CD14-positive monocyte (primary cell): ENCODE measurements around the gene KITLG. TPM values are rescaled to one million over a fixed set of nuclear protein-coding genes. Genes with fewer than 3 reads are reported as not detected.
"Not testable (repeated sequence)": the region's sequence is repeated elsewhere in the genome, so short reads cannot be mapped to it uniquely, and the experiment has no call there.

Experiments
- DNase-seq, 3 donors: peaks; one replicate each; pipeline ENCODE4 v3.0.0-alpha.2; 2011 to 2022
- H2AFZ ChIP-seq: 2 replicates; pipeline ENCODE4 v1.6.0; 2012; ENCODE audit warnings: mild to moderate bottlenecking, low read depth, low read length, inconsistent platforms; ENCODE audit not compliant: insufficient read depth, poor library complexity, severe bottlenecking
- H3K27ac ChIP-seq, 2 donors: 1 replicate in 1 of 2; 2 replicates in 1 of 2; pipeline ENCODE4 v1.5.1; 2012 to 2013; ENCODE audit warnings: low read length in 2 of 2, control low read depth in 1 of 2, inconsistent platforms in 1 of 2, low read depth in 1 of 2, mild to moderate bottlenecking in 1 of 2
- H3K27me3 ChIP-seq, 2 donors: one replicate each; pipeline versions ENCODE4 v1.6.0 to v1.6.1; 2011 to 2013; ENCODE audit warnings: low read length in 2 of 2; ENCODE audit not compliant: control insufficient read depth in 2 of 2, insufficient read depth in 2 of 2
- H3K36me3 ChIP-seq, 2 donors: replicated peaks in 1 of 2; 1 replicate in 1 of 2; 2 replicates in 1 of 2; pipeline versions ENCODE4 v1.5.1 to v1.6.1; 2012 to 2013; ENCODE audit warnings: low read length in 2 of 2, control low read depth in 1 of 2, inconsistent platforms in 1 of 2, mild to moderate bottlenecking in 1 of 2; ENCODE audit not compliant: insufficient read depth in 2 of 2, control insufficient read depth in 1 of 2
- H3K4me1 ChIP-seq, 2 donors: 1 replicate in 1 of 2; 2 replicates in 1 of 2; pipeline versions ENCODE4 v1.5.1 to v1.6.1; 2012 to 2013; ENCODE audit warnings: low read length in 2 of 2, control low read depth in 1 of 2, inconsistent platforms in 1 of 2, mild to moderate bottlenecking in 1 of 2, moderate library complexity in 1 of 2; ENCODE audit not compliant: insufficient read depth in 2 of 2, control insufficient read depth in 1 of 2
- H3K4me2 ChIP-seq: replicated peaks from 2 replicates; pipeline ENCODE3; 2012; ENCODE audit warnings: low read length, moderate library complexity, mild to moderate bottlenecking; ENCODE audit not compliant: poor library complexity, severe bottlenecking; ENCODE audit errors: extremely low read depth
- H3K4me3 ChIP-seq, 3 experiments: fragments of 200-600 bp in 1 of 3; sonication (generic) in 1 of 3; replicated peaks in 1 of 3; 1 replicate in 2 of 3; 2 replicates in 1 of 3; pipeline ENCODE4 v1.5.1; 2011 to 2013; ENCODE audit warnings: low read length in 3 of 3, mild to moderate bottlenecking in 3 of 3, control low read depth in 2 of 3, low read depth in 2 of 3, inconsistent platforms in 1 of 3, moderate library complexity in 1 of 3
- H3K79me2 ChIP-seq: 2 replicates; pipeline ENCODE4 v1.6.0; 2012; ENCODE audit warnings: mild to moderate bottlenecking, control low read depth, inconsistent platforms, low read length, moderate library complexity; ENCODE audit not compliant: insufficient read depth
- H3K9ac ChIP-seq: 2 replicates; pipeline ENCODE4 v1.6.0; 2017; ENCODE audit warnings: low read length, mild to moderate bottlenecking; ENCODE audit not compliant: insufficient read depth, poor library complexity, severe bottlenecking
- H3K9me3 ChIP-seq, 2 donors: replicated peaks in 1 of 2; 1 replicate in 1 of 2; 2 replicates in 1 of 2; pipeline versions ENCODE4 v1.5.1 to v1.6.1; 2012 to 2013; ENCODE audit warnings: low read length in 2 of 2, control low read depth in 1 of 2; ENCODE audit not compliant: control insufficient read depth in 1 of 2, insufficient read depth in 1 of 2
- H4K20me1 ChIP-seq: 2 replicates; pipeline ENCODE4 v1.6.0; 2012; ENCODE audit warnings: mild to moderate bottlenecking, low read length, control low read depth, moderate library complexity; ENCODE audit not compliant: insufficient read depth
- H3K27ac Mint-ChIP-seq, 7 donors: one replicate each; pipeline ENCODE4 v1.8.0; 2020; ENCODE audit warnings: mild to moderate bottlenecking in 7 of 7, mixed read lengths in 7 of 7, moderate library complexity in 6 of 7, inconsistent platforms in 2 of 7
- H3K27me3 Mint-ChIP-seq, 3 donors: one replicate each; pipeline ENCODE4 v1.8.0; 2021 to 2022; ENCODE audit warnings: low read depth in 3 of 3, mild to moderate bottlenecking in 3 of 3, mixed read lengths in 3 of 3, moderate library complexity in 3 of 3, inconsistent platforms in 1 of 3
- H3K36me3 Mint-ChIP-seq, 2 donors: one replicate each; pipeline ENCODE4 v1.8.0; 2020; ENCODE audit warnings: mixed read lengths in 2 of 2, inconsistent platforms in 1 of 2, mild to moderate bottlenecking in 1 of 2
- H3K4me1 Mint-ChIP-seq: one replicate; pipeline ENCODE4 v1.8.0; 2020; ENCODE audit warnings: mild to moderate bottlenecking, mixed read lengths
- H3K4me3 Mint-ChIP-seq, 2 donors: one replicate each; pipeline ENCODE4 v1.8.0; 2020; ENCODE audit warnings: mild to moderate bottlenecking in 2 of 2, mixed read lengths in 2 of 2, moderate library complexity in 1 of 2
- H3K9me3 Mint-ChIP-seq, 7 donors: one replicate each; pipeline ENCODE4 v1.8.0; 2020 to 2022; ENCODE audit warnings: mixed read lengths in 7 of 7, mild to moderate bottlenecking in 6 of 7, moderate library complexity in 6 of 7, inconsistent platforms in 2 of 7
- WGBS: methylation state at CpG from one replicate; pipeline ENCODE4 v1.1.5; 2013; ENCODE audit warnings: missing lambda C conversion rate; ENCODE audit not compliant: insufficient coverage; 5-methylcytosine and 5-hydroxymethylcytosine counted together
- intact Hi-C, 2 donors: fragments of 100-400 bp; cut with micrococcal nuclease; formaldehyde crosslinking; loops; one replicate each; pipeline versions ENCODE4 v1.15.0 to v1.15.1; 2023
- polyA minus RNA-seq: library from RNA; depleted of rRNA, polyadenylated mRNA; stranded (reverse); fragments of >200 nt; gene quantifications from 2 replicates; pipeline ENCODE4 v1.2.3, GENCODE V29; 2012
- polyA plus RNA-seq, 3 donors: library from polyadenylated mRNA; depleted of rRNA in 1 of 3; unstranded in 2 of 3; stranded (reverse) in 1 of 3; fragments of 300-500 nt in 2 of 3; fragments of >200 nt in 1 of 3; fragmentation: Illumina TruSeq in 2 of 3; gene quantifications; 1 replicate in 2 of 3; 2 replicates in 1 of 3; pipeline ENCODE4 v1.2.3, GENCODE V29; 2012 to 2021
- total RNA-seq, 12 experiments: library from RNA in 1 of 12; stranded (reverse) in 1 of 12; fragments of 120-200 nt in 1 of 12; gene quantifications; one replicate each; pipeline ENCODE4 v1.2.4 and lab custom pipeline; 2013 to 2026; ENCODE audit warnings: mixed read lengths in 6 of 12, inconsistent platforms in 1 of 12
- TF ChIP-seq, protein P1 (sequence below): fragments of 200-600 bp; IDR thresholded peaks from one replicate; pipeline ENCODE4 v1.8.0; 2022; ENCODE audit warnings: antibody characterized with exemption, mild to moderate bottlenecking

KITLG gene, protein sequence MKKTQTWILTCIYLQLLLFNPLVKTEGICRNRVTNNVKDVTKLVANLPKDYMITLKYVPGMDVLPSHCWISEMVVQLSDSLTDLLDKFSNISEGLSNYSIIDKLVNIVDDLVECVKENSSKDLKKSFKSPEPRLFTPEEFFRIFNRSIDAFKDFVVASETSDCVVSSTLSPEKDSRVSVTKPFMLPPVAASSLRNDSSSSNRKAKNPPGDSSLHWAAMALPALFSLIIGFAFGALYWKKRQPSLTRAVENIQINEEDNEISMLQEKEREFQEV
- total RNA-seq (2013) = 0.15 TPM
- under 1 TPM in 2 of 3 donors, not detected in 1; 0.03 to 0.07 TPM for polyA plus RNA-seq
- polyA minus RNA-seq = 0.14 TPM in 1 of 2 replicates, not detected in the other
- total RNA-seq (lab: John Stamatoyannopoulos, UW) = 0.17 to 11.6 (median 0.74) reads per million in 11 experiments

DNA sequence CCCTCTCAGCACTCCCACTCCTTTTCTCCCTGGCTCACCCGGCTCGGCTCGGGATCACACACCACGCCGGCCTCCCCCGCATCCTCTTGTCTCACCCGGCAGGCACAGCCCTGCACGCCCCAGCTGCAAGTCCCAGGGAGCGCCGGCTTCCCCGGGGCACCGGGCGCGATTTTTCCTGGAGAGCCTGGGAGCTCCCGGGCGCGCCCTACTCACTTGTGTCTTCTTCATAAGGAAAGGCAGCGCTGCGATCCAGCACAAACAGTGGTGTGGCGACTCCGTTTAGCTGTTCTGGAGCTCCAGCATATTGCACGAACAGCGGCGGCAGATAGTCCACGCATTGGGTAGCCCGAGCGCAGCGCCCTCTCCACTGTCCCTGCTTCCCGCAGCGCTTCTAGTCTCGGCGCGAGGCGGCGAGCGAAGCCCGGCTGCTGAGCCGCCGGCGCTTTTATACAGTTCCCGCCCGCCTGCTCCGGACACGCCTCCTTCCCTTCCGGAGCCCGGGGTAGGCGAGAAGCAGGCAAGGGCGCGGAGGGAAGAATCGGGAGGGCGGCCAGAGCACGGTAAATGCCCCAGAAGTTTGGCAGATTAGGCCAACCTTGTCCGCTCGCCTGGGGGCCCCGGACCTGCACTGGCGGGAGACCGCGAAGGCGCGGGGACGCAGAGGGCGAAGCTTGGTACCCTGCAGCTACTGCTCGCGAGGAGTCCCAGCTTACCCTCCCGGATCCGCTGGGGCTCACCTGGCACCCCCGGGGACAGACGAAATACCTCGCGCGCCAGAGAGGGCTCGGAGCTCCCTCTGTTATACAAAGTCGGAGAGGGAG, at the start of gene KITLG:
Gene KITLG (minus strand): TSS at position 421 of the 821 bp plus-strand sequence. CDS start 193 bp downstream, at position 228.
- H3K36me3 ChIP-seq = no peaks in the 10 kb centered on the region
- H3K9me3 Mint-ChIP-seq = peaks cover 0 to 11% (median 2%) of the 10 kb centered on the region in 7 donors
- peaks cover 42 to 53% of the 10 kb centered on the region in 2 donors for H3K27me3 ChIP-seq
- peaks cover 18% of the 10 kb centered on the region in 2 donors for H3K4me1 ChIP-seq
- DNase-seq = peak; percentile 16 to 32 (median 18)
- peak within 1 kb of the TSS in 1 of 7 donors; percentile 11 for H3K27ac Mint-ChIP-seq
- WGBS = under 1% methylated on average over 72 of the region's 73 CpGs
- TF ChIP-seq, protein P1, sequence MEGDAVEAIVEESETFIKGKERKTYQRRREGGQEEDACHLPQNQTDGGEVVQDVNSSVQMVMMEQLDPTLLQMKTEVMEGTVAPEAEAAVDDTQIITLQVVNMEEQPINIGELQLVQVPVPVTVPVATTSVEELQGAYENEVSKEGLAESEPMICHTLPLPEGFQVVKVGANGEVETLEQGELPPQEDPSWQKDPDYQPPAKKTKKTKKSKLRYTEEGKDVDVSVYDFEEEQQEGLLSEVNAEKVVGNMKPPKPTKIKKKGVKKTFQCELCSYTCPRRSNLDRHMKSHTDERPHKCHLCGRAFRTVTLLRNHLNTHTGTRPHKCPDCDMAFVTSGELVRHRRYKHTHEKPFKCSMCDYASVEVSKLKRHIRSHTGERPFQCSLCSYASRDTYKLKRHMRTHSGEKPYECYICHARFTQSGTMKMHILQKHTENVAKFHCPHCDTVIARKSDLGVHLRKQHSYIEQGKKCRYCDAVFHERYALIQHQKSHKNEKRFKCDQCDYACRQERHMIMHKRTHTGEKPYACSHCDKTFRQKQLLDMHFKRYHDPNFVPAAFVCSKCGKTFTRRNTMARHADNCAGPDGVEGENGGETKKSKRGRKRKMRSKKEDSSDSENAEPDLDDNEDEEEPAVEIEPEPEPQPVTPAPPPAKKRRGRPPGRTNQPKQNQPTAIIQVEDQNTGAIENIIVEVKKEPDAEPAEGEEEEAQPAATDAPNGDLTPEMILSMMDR = no peak
- no peak within 1 kb of the TSS for H3K9ac ChIP-seq
- H3K36me3 Mint-ChIP-seq = no peaks in the 10 kb centered on the region
- H3K4me1 Mint-ChIP-seq = peaks cover 17% of the 10 kb centered on the region
- no peaks in the 10 kb centered on the region for H4K20me1 ChIP-seq
- intact Hi-C loops = no loop called here
- peak within 1 kb of the TSS; percentile 33 to 75 (median 56) for H3K4me3 ChIP-seq
- peak within 1 kb of the TSS; percentile 92 for H3K4me2 ChIP-seq
- peak within 1 kb of the TSS; percentile 79 to 96 for H3K4me3 Mint-ChIP-seq
- peaks cover 42 to 56% (median 45%) of the 10 kb centered on the region in 3 donors for H3K27me3 Mint-ChIP-seq
- no peaks in the 10 kb centered on the region for H3K79me2 ChIP-seq
- no peak within 1 kb of the TSS for H3K27ac ChIP-seq
- peak within 1 kb of the TSS; percentile 77 for H2AFZ ChIP-seq
- H3K9me3 ChIP-seq = no peaks in the 10 kb centered on the region

DNA sequence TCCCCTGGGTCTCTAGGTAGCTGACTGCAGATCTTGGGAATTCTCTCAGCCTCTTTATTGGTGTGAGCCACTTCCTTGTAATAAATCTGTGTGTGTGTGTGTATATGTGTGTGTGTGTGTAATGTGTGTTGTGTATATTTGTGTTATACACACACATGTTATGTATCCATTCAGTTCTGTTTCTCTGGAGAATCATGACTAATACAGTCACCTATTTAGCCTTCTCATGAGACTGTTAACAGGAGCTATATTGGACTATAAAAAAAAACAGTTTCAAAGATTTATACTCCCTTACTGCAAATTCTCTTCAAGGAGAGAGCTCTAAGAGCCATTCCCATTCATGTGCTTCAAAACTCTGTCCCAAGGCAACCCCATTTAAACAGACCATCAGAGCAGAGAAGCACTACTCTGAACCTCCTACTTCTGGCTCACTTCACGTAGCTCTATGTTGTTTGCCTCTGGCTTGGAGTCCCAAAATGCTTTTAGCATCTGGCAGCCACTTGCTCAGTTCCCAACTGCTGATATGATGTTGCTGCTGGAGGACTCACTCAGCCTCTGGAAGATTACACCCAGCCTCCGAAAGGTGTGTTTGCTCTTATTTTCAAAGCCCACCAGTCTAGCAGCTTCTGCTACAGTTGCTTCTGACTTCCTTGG, 48.7 kb upstream of the KITLG start:
- Histone ChIP-seq H3K4me2 (no peak overlapping the region), H3K27me3 (peaks cover 2 to 7% of the 10 kb centered on the region in 2 donors), H3K9ac (no peak overlapping the region), H3K9me3 (no peaks in the 10 kb centered on the region), H3K79me2 (no peaks in the 10 kb centered on the region), H3K27ac (no peak overlapping the region), H4K20me1 (no peaks in the 10 kb centered on the region), H3K4me1 (no peaks in the 10 kb centered on the region), H2AFZ (no peak overlapping the region), H3K36me3 (no peaks in the 10 kb centered on the region), H3K4me3 (no peak overlapping the region)
- WGBS = 86% methylated on average over 1 of the region's 2 CpGs
- Mint-ChIP-seq H3K36me3 (no peaks in the 10 kb centered on the region), H3K4me1 (peaks cover 4% of the 10 kb centered on the region), H3K27me3 (peaks cover 4 to 9% (median 9%) of the 10 kb centered on the region in 3 donors), H3K4me3 (no peak overlapping the region), H3K9me3 (peaks cover 0 to under 1% (median 0%) of the 10 kb centered on the region in 7 donors), H3K27ac (peak overlapping the region in 1 of 7 donors; percentile 68)
- DNase-seq = no peak
- TF ChIP-seq, protein P1 = no peak
- intact Hi-C loops = no loop called here

DNA sequence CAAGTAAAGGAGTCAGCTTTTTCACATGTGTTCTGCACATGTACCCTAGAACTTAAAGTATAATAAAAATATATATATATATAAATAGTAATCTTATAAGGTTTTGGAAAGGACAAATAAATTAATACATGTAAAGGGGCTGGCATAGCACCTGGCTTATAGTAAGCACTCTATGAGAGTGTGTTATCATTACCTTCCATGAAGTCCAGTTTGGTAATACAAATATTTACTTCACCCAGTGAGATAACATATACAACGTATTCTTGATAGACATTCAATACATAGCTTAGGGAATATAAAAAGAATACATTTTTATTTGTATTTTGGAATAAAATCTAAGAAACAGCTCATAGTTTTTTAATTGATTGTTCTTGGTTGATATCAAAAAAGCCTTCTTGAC, 47.8 kb upstream of the KITLG start:
- DNase-seq, H3K27me3 ChIP-seq, H3K9me3 ChIP-seq, H3K4me1 ChIP-seq, H3K4me3 Mint-ChIP-seq, H3K27ac ChIP-seq, H3K4me1 Mint-ChIP-seq, H3K4me2 ChIP-seq, H3K4me3 ChIP-seq, H3K9me3 Mint-ChIP-seq, H3K79me2 ChIP-seq, H2AFZ ChIP-seq, H4K20me1 ChIP-seq, intact Hi-C loops, H3K36me3 Mint-ChIP-seq, H3K9ac ChIP-seq, H3K36me3 ChIP-seq: not testable (repeated sequence)
- H3K27ac Mint-ChIP-seq = peak overlapping the region in 1 of 7 donors; percentile 61
- no CpG with 5 or more reads among the region's 1 CpG for WGBS
- H3K27me3 Mint-ChIP-seq = peaks cover 6 to 14% (median 12%) of the 10 kb centered on the region in 3 donors
